Measurements from ENCODE around the gene C4orf51.
A peak's percentile ranks its signal among the peaks of the same experiment; 100 is the strongest.

C4orf51 gene

GRCh38 chr4:145760176-145760575 lies 80.2 kb downstream of the C4orf51 start:
- no peak for DNase-seq

DNA sequence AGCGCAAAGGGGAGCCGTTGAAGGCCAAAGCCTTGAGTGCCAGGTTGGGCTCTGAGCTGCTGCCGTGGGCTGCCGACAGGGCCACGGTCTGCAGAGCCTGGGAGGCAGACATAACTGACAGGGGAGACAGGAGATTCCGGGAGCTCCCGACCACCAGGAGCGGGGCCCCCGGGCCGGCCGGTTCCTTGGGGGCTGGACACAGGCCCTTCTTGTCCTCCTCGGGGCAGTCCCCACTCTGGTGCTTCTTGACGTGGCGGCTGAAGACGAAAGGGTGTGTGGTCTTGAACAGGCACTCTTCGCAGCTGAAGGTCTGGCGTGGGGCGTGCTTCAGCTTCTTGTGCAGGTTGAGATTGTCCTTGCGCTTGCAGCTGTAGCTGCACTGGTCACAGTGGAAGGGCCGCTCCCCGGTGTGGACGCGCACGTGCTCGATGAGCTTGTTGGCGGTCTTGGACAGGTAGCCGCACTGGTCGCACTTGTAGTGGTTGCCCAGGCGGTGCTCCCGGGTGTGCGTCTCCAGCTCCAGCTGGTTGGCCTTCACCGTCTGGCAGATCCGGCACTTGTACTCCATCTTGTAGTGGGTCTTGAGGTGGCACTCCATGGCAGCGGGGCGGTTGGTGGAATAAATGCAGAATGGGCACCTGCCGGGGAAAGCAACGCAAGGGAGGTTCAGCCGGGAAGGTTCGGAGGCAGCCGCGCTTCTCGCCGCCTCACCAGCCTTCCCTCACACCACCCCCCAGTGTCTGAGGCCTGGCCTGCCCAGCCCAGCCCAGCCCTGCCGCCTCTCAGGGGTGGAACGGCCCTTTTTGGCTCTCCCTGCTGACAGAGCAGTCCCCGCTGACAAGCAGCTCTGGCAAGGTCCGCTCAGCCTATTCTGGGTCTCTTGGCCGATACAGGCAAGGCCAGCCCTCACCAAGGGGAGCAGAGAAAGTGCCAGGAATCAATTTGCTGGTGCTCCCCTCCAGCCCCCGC lies 81.3 kb downstream of the C4orf51 start:
- DNase-seq: no peak

- DNase-seq: no peak
These were observed 82.8 kb downstream of the C4orf51 start for GRCh38 chr4:145762719-145763118.

DNA sequence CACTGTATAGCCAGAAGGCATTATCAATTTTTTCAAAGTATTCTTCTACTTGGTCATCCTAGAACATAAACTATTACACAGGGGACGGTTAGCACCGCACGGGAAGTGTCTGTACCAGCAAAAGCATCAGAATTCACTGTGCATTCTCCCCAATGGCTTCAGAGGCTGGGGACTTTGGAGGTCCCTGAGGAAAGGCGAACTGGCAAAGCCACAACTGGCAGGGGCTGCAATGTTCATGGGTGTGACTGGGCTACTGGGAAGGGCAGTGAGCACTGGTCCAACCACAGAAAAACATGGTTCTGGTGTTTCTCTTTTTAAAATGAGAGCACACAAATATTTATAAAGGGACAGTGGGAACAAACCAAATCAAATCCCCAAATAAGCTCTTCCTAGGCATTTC lies 83.5 kb downstream of the C4orf51 start:
- no peak for DNase-seq

DNA sequence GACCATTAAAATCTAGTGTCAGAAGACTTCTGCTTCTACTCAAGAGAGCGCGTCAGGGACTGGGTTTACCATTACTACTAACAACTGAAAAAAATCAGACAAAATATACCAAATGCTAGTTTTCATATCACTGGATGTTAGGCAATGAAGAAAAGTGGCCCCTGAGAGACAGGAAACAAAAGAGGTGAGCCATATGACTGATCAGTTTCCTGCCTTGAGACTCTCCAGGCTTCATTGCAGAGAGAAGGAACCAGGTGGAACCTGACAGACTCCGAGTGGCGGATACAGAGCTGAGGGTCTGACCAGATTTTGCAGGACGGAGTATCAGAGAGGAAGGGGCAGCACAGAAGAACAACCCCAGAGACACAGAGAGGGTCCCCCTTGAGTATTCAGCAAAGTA lies 86.3 kb downstream of the C4orf51 start:
- DNase-seq: no peak

- no peak for DNase-seq
These were observed 89.6 kb downstream of the C4orf51 start for GRCh38 chr4:145769450-145770037.

DNA sequence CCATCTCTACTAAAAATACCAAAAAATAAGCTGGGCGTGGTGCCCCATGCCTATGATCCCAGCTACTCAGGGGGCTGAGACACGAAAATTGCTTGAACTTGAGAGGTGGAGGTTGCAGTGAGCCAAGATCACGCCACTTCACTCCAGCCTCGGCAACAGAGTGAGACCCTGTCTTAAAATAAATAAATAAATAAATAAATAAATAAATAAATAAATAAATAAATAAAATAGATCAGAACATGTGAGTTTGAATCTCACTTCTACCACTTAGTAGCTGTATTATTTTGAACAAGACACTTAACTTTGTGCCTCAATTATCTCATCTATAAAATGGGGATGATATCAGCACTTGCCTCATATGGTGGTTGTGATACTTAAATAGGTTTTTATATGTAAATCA lies 90.2 kb downstream of the C4orf51 start:
- no peak for DNase-seq

GRCh38 chr4:145772347-145772746 lies 92.4 kb downstream of the C4orf51 start:
- no peak for DNase-seq

GRCh38 chr4:145773581-145774234 lies 93.8 kb downstream of the C4orf51 start:
- DNase-seq: no peak

- no peak for DNase-seq
These were observed 94.5 kb downstream of the C4orf51 start for GRCh38 chr4:145774473-145774872.

GRCh38 chr4:145775406-145775805 lies 95.5 kb downstream of the C4orf51 start:
- DNase-seq: no peak

DNA sequence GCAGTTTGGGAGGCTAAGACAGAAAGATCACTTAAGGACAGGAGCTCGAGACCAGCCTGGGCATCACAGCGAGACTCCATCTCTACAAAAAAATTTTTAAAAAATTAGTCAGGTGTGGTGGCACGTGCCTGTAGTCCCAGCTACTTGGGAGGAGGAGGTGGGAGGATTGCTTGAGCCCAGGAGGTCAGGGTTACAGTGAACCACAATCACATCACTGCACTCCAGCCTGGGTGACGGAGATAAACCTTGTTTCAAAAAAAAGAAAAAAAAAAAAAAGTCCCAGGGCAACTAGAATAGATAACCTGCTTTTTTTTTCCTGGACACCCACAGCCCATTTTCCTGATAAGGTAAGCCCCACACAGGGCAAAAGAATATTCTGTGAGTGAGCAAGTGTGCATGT lies 96.3 kb downstream of the C4orf51 start:
- DNase-seq: no peak

DNA sequence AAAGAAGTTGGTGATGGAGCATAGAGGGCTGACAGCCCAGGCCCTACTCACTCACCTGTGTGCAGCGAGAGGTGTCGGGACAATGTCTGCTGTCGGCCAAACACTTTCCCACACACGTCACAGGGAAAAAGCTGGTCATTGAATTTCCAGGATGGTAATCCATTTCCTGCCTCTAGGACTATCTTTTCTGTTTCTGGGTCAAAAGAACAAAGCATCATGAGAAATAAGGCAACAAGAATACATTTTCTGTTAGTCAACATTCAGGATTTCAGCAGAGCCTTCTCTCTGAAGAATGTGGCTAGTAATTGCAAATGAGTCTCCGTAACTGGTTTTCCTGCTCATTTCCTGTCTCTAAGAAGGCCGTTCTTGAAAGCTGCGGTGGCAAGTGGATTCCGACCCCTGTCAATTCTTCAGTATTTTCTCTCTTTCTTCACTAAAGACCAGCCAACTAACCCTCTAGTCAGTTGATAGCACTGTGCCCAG lies 99.4 kb downstream of the C4orf51 start:
- peak; percentile 5 for DNase-seq

GRCh38 chr4:145781351-145781750 lies 101.4 kb downstream of the C4orf51 start:
- DNase-seq: no peak
